K562 (cell line): ENCODE measurements around the gene GDPD2. TPM values are rescaled to one million over a fixed set of nuclear protein-coding genes. Genes with fewer than 3 reads are reported as not detected.

Experiments
- ATAC-seq: fragments of 200-7000 bp; cut with Tn5 transposase; 3 replicates; pipeline ENCODE4 v1.9.1; 2020; ENCODE audit warnings: moderate library complexity
- BruUV-seq: library from RNA; stranded (reverse); fragments of 400-500 nt; replicated peaks from 2 replicates; lab custom pipeline; 2021; lab: Mats Ljungman, UMichigan
- CTCF ChIA-PET: fragments of 300-600 bp; formaldehyde crosslinking; extraction: SDS; loops from one replicate; lab custom pipeline; 2021; ENCODE audit warnings: low intra/inter-chr PET ratio; lab: Yijun Ruan, JAX
- POLR2A ChIA-PET: fragments of 300-600, 350-650 bp; sonication (Branson Sonifier 250); formaldehyde crosslinking; extraction: SDS; loops from one replicate; lab custom pipeline; 2021; ENCODE audit warnings: antibody characterized with exemption, inconsistent platforms; lab: Yijun Ruan, JAX
- DNase-seq, 4 experiments: peaks; one replicate each; pipeline versions ENCODE4 v3.0.0 to v3.0.0-alpha.2; 2011 to 2018; ENCODE audit warnings: low spot score in 3 of 4, mixed read lengths in 3 of 4; ENCODE audit errors: extremely low read depth in 1 of 4
- FAIRE-seq: peaks from 2 replicates; lab custom pipeline; 2011; peaks lifted over from hg19 to GRCh38; lab: Jason Lieb, UNC
- H2AFZ ChIP-seq: 2 replicates; pipeline ENCODE4 v1.6.0; 2011; ENCODE audit warnings: low read depth, low read length, control low read depth, inconsistent platforms
- H3K27ac ChIP-seq: fragments of 200-600 bp; 3 replicates; pipeline ENCODE4 v1.8.0; 2011; ENCODE audit warnings: low read depth, mild to moderate bottlenecking, control low read depth, inconsistent platforms, low read length, moderate library complexity, mixed read lengths; ENCODE audit errors: extremely low read depth
- H3K27me3 ChIP-seq, 2 experiments: fragments of 300-600 bp in 1 of 2; 2 replicates in 1 of 2; 3 replicates in 1 of 2; pipeline versions ENCODE4 v1.6.0 to v1.8.0; 2011; ENCODE audit warnings: inconsistent platforms in 2 of 2, low read length in 2 of 2, mild to moderate bottlenecking in 1 of 2, mixed read lengths in 1 of 2, moderate library complexity in 1 of 2; ENCODE audit not compliant: control insufficient read depth in 2 of 2, insufficient read depth in 2 of 2
- H3K36me3 ChIP-seq: fragments of 300-600 bp; 3 replicates; pipeline ENCODE4 v1.8.0; 2011; ENCODE audit warnings: mild to moderate bottlenecking, low read length, inconsistent platforms; ENCODE audit not compliant: control insufficient read depth, insufficient read depth
- H3K4me1 ChIP-seq, 2 experiments: fragments of 200-600 bp in 1 of 2; replicated peaks in 1 of 2; 2 replicates in 1 of 2; 3 replicates in 1 of 2; pipeline versions ENCODE4 v1.5.1 to v1.8.0; 2011; ENCODE audit warnings: inconsistent platforms in 2 of 2, low read length in 2 of 2, mild to moderate bottlenecking in 1 of 2, mixed read lengths in 1 of 2, moderate library complexity in 1 of 2; ENCODE audit not compliant: control insufficient read depth in 2 of 2, insufficient read depth in 2 of 2
- H3K4me2 ChIP-seq: 2 replicates; pipeline ENCODE4 v1.6.1; 2011; ENCODE audit warnings: low read length, control low read depth, inconsistent platforms, mixed read lengths; ENCODE audit not compliant: insufficient read depth
- H3K4me3 ChIP-seq: fragments of 200-600 bp; sonication (generic), shearing (Covaris generic); 2 replicates; pipeline ENCODE4 v1.5.1; 2016; ENCODE audit warnings: control low read depth, inconsistent platforms
- H3K79me2 ChIP-seq: fragments of 200-600 bp; 3 replicates; pipeline ENCODE4 v1.8.0; 2011; ENCODE audit warnings: low read length, inconsistent platforms; ENCODE audit not compliant: control insufficient read depth, insufficient read depth
- H3K9ac ChIP-seq, 2 experiments: 2 replicates each; pipeline versions ENCODE4 v1.6.0 to v1.6.1; 2011; ENCODE audit warnings: low read depth in 2 of 2, low read length in 2 of 2, control low read depth in 1 of 2, inconsistent platforms in 1 of 2, mild to moderate bottlenecking in 1 of 2, mixed read lengths in 1 of 2; ENCODE audit not compliant: insufficient read depth in 1 of 2
- H3K9me1 ChIP-seq: one replicate; pipeline ENCODE4 v1.6.0; 2011; ENCODE audit warnings: inconsistent platforms, mild to moderate bottlenecking, low read length, moderate library complexity; ENCODE audit not compliant: control insufficient read depth, insufficient read depth
- H3K9me3 ChIP-seq: replicated peaks from 2 replicates; pipeline ENCODE4 v1.5.1; 2011; ENCODE audit warnings: low read depth, low read length, inconsistent platforms; ENCODE audit not compliant: control insufficient read depth, insufficient read depth
- H4K20me1 ChIP-seq: replicated peaks from 2 replicates; pipeline ENCODE4 v1.6.1; 2011; ENCODE audit warnings: low read length, inconsistent platforms, mixed read lengths; ENCODE audit not compliant: control insufficient read depth, insufficient read depth
- KAT2B ChIP-seq: IDR thresholded peaks from one replicate; pipeline ENCODE4 v1.6.1; 2012; ENCODE audit warnings: low read depth, mild to moderate bottlenecking, control low read depth, inconsistent platforms, low read length, moderate library complexity
- KLF10 ChIP-seq: fragments of 250-450 bp; sonication (Bioruptor Pico); IDR thresholded peaks from 2 replicates; pipeline ENCODE4 v1.6.1; 2021; ENCODE audit warnings: matching md5 sums
- LCOR ChIP-seq: sonication (generic); formaldehyde crosslinking; IDR thresholded peaks from 2 replicates; pipeline ENCODE4 v1.8.0; 2022; ENCODE audit warnings: mild to moderate bottlenecking, missing genetic modification reagents
- NRF1 ChIP-seq, 2 experiments: fragments of 450-650 bp; IDR thresholded peaks in 1 of 2; conservative IDR thresholded peaks in 1 of 2; 2 replicates each; pipeline ENCODE4 v1.6.1; 2014; ENCODE audit warnings: mild to moderate bottlenecking in 2 of 2
- RBM34 ChIP-seq: fragments of 200-400 bp; formaldehyde crosslinking; IDR thresholded peaks from 2 replicates; pipeline ENCODE4 v1.6.1; 2018; ENCODE audit warnings: low read length, borderline replicate concordance; ENCODE audit not compliant: insufficient read depth
- RERE ChIP-seq: sonication (generic); formaldehyde crosslinking; IDR thresholded peaks from 2 replicates; pipeline ENCODE4 v1.8.0; 2023; ENCODE audit warnings: missing genetic modification reagents, mild to moderate bottlenecking, borderline replicate concordance
- TARDBP ChIP-seq: fragments of 450-650 bp; IDR thresholded peaks from 2 replicates; pipeline ENCODE4 v1.6.1; 2016
- UBTF ChIP-seq, 2 experiments: IDR thresholded peaks; 2 replicates each; pipeline ENCODE4 v1.6.1; 2012; ENCODE audit warnings: improper control_type of control experiment in 2 of 2, low read depth in 2 of 2, low read length in 2 of 2, borderline replicate concordance in 1 of 2
- ZC3H8 ChIP-seq: fragments of 450-650 bp; IDR thresholded peaks from 2 replicates; pipeline ENCODE4 v1.6.1; 2017
- ZNF197 ChIP-seq: fragments of 200-800 bp; sonication (Bioruptor generic); IDR thresholded peaks from 2 replicates; pipeline ENCODE4 v1.6.1; 2016; ENCODE audit warnings: low read depth, missing genetic modification characterization, missing compliant biosample characterization
- ZNF76 ChIP-seq: fragments of 250-450 bp; sonication (Bioruptor Pico); IDR thresholded peaks from 2 replicates; pipeline ENCODE4 v1.4.0; 2020; ENCODE audit warnings: mild to moderate bottlenecking, moderate library complexity, borderline replicate concordance
- WGBS: fragments of 100-300 bp; shearing (Covaris generic); methylation state at CpG from one replicate; pipeline ENCODE4 v1.1.6; 2016; ENCODE audit warnings: low coverage, mixed read lengths; ENCODE audit not compliant: insufficient coverage; ENCODE audit errors: missing lambda C conversion rate; 5-methylcytosine and 5-hydroxymethylcytosine counted together
- in situ Hi-C: fragments of 300-500 bp; cut with MboI; formaldehyde crosslinking; loops from 4 replicates; pipeline ENCODE4 v1.15.0; 2018; ENCODE audit warnings: inconsistent platforms, mixed read lengths
- intact Hi-C: fragments of 100-400 bp; cut with micrococcal nuclease; formaldehyde crosslinking; loops from 2 replicates; pipeline ENCODE4 v1.14.2; 2022
- polyA plus RNA-seq, 8 experiments: library from polyadenylated mRNA; depleted of rRNA in 4 of 8; stranded (reverse) in 5 of 8; unstranded in 3 of 8; fragments of >200 nt; fragmentation: Nextera tagmentation in 2 of 8; fragmentation: Illumina TruSeq in 1 of 8; extraction: Ambion mirVana in 2 of 8; extraction: Trizol in 1 of 8; gene quantifications; 2 replicates each; pipeline versions ENCODE4 v1.2.1 to v1.2.3, GENCODE V29; 2011 to 2014; ENCODE audit warnings: inconsistent platforms in 1 of 8, missing spikeins in 1 of 8
- total RNA-seq, 7 experiments: library from RNA; depleted of rRNA in 6 of 7; stranded (reverse); fragments of >200 nt in 6 of 7; fragmentation: Illumina TruSeq in 2 of 7; extraction: Trizol in 2 of 7; gene quantifications; 2 replicates each; pipeline versions ENCODE4 v1.2.1 to v1.2.3, GENCODE V29; 2011 to 2021; ENCODE audit warnings: low replicate concordance in 1 of 7
- TF ChIP-seq, protein P1 (sequence below), 2 experiments: fragments of 250-450 bp in 1 of 2; fragments of 450-650 bp in 1 of 2; sonication (Bioruptor Pico) in 1 of 2; IDR thresholded peaks; 2 replicates each; pipeline versions ENCODE4 v1.6.1 to v1.8.0; 2016 to 2021; ENCODE audit warnings: mild to moderate bottlenecking in 2 of 2, moderate library complexity in 2 of 2, missing compliant biosample characterization in 1 of 2, missing genetic modification characterization in 1 of 2

GDPD2 gene
- total and polyA plus RNA-seq, 9 of the 15 experiments (the other 6 are each of a cell fraction or from before 2014, with no cell fraction given): not detected

GRCh38 chrX:70398899-70399298 lies 24.2 kb upstream of the GDPD2 start:
- intact Hi-C loops (no loop called here), in situ Hi-C loops (no loop called here)
- Histone ChIP-seq H3K27me3 (no peaks in the 10 kb centered on the region), H3K4me3 (no peak overlapping the region), H3K9me1 (no peaks in the 10 kb centered on the region), H3K79me2 (no peaks in the 10 kb centered on the region), H2AFZ (no peak overlapping the region), H3K4me2 (no peak overlapping the region), H4K20me1 (no peaks in the 10 kb centered on the region), H3K36me3 (peaks cover 44% of the 10 kb centered on the region; the same call in 2 of the 3 replicates), H3K27ac (no peak overlapping the region), H3K9me3 (no peaks in the 10 kb centered on the region), H3K4me1 (no peaks in the 10 kb centered on the region), H3K9ac (no peak overlapping the region)
- DNase-seq (no peak), FAIRE-seq (no peak), ATAC-seq (no peak)
- ChIA-PET CTCF (no interaction called here), POLR2A (no interaction called here)
- 74% methylated on average over 4 of the region's 4 CpGs for WGBS
- no TSS peak for BruUV-seq
- TF ChIP-seq TARDBP (no peak), ZNF76 (CRISPR knock-in tag) (no peak), KAT2B (no peak), NRF1 (conservative IDR thresholded peaks at IDR 0.05 in 1 of 2, IDR thresholded peaks at IDR 0.05 in 1 of 2) (no peak), ZNF197 (no peak), ZC3H8 (no peak), UBTF (IDR thresholded peaks at IDR 0.05; ENCODE audit: borderline replicate concordance in 1 of 2, low read depth in 2 of 2, low read length in 2 of 2) (no peak), RERE (no peak), RBM34 (no peak), LCOR (CRISPR knock-in tag) (no peak), KLF10 (no peak)
- TF ChIP-seq, protein P1, sequence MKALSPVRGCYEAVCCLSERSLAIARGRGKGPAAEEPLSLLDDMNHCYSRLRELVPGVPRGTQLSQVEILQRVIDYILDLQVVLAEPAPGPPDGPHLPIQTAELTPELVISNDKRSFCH (CRISPR knock-in tag; IDR thresholded peaks at IDR 0.05): no peak
- TF ChIP-seq, protein P1 (tag; IDR thresholded peaks at IDR 0.05): no peak
